Keratinocyte (primary cell): ENCODE measurements around the gene RSPH9. TPM values are rescaled to one million over a fixed set of nuclear protein-coding genes. Genes with fewer than 3 reads are reported as not detected.

Experiments used
- DNase-seq: peaks from one replicate; pipeline ENCODE4 v3.0.0-alpha.2; 2011; ENCODE audit warnings: low read depth, missing footprints, low spot score
- FAIRE-seq: peaks from 2 replicates; lab custom pipeline; 2011; peaks lifted over from hg19 to GRCh38; lab: Jason Lieb, UNC
- H2AFZ ChIP-seq: 2 replicates; pipeline ENCODE4 v1.6.0; 2012; ENCODE audit warnings: low read length, control low read depth, inconsistent platforms; ENCODE audit not compliant: control insufficient read depth
- H3K27ac ChIP-seq: 2 replicates; pipeline ENCODE4 v1.5.1; 2011; ENCODE audit warnings: low read length; ENCODE audit not compliant: control insufficient read depth, insufficient read depth
- H3K27me3 ChIP-seq: 3 replicates; pipeline ENCODE4 v1.6.0; 2011; ENCODE audit warnings: low read length; ENCODE audit not compliant: control insufficient read depth, insufficient read depth; ENCODE audit errors: extremely low read depth
- H3K36me3 ChIP-seq, 2 experiments: 2 replicates in 1 of 2; 3 replicates in 1 of 2; pipeline ENCODE4 v1.5.1; 2011; ENCODE audit warnings: low read length in 2 of 2, mild to moderate bottlenecking in 1 of 2; ENCODE audit not compliant: control insufficient read depth in 2 of 2, insufficient read depth in 2 of 2; ENCODE audit errors: extremely low read depth in 1 of 2
- H3K4me1 ChIP-seq: 3 replicates; pipeline ENCODE4 v1.5.1; 2011; ENCODE audit warnings: low read length; ENCODE audit not compliant: control insufficient read depth, insufficient read depth; ENCODE audit errors: extremely low read depth
- H3K4me2 ChIP-seq: 3 replicates; pipeline ENCODE4 v1.6.0; 2011; ENCODE audit warnings: low read depth, low read length; ENCODE audit not compliant: control insufficient read depth, insufficient read depth; ENCODE audit errors: extremely low read depth
- H3K4me3 ChIP-seq, 3 experiments: fragments of 200-600 bp in 1 of 3; sonication (generic) in 1 of 3; 2 replicates in 2 of 3; 3 replicates in 1 of 3; pipeline ENCODE4 v1.5.1; 2011 to 2016; ENCODE audit warnings: low read length in 3 of 3, mild to moderate bottlenecking in 3 of 3, control low read depth in 2 of 3, inconsistent platforms in 1 of 3, low read depth in 1 of 3, mixed read lengths in 1 of 3, mixed run types in 1 of 3, moderate library complexity in 1 of 3; ENCODE audit not compliant: control insufficient read depth in 2 of 3, insufficient read depth in 2 of 3; ENCODE audit errors: extremely low read depth in 1 of 3
- H3K79me2 ChIP-seq: 2 replicates; pipeline ENCODE4 v1.6.0; 2012; ENCODE audit warnings: low read length; ENCODE audit not compliant: control insufficient read depth, insufficient read depth
- H3K9ac ChIP-seq: 3 replicates; pipeline ENCODE4 v1.6.0; 2011; ENCODE audit warnings: low read length; ENCODE audit not compliant: control insufficient read depth, insufficient read depth; ENCODE audit errors: extremely low read depth
- H3K9me1 ChIP-seq: 3 replicates; pipeline ENCODE4 v1.6.0; 2011; ENCODE audit warnings: low read length; ENCODE audit not compliant: control insufficient read depth, insufficient read depth; ENCODE audit errors: extremely low read depth
- H3K9me3 ChIP-seq: 2 replicates; pipeline ENCODE4 v1.5.1; 2012; ENCODE audit warnings: low read depth, low read length; ENCODE audit not compliant: control insufficient read depth
- H4K20me1 ChIP-seq: 3 replicates; pipeline ENCODE4 v1.6.0; 2011; ENCODE audit warnings: low read length; ENCODE audit not compliant: control insufficient read depth, insufficient read depth; ENCODE audit errors: extremely low read depth
- CTCF ChIP-seq, 3 experiments: IDR thresholded peaks in 1 of 3; conservative IDR thresholded peaks in 1 of 3; optimal IDR thresholded peaks in 1 of 3; 2 replicates in 2 of 3; 3 replicates in 1 of 3; pipeline versions ENCODE3 to v1.5.1; 2011; ENCODE audit warnings: low read length in 3 of 3, mild to moderate bottlenecking in 3 of 3, moderate library complexity in 2 of 3, control low read depth in 1 of 3, inconsistent platforms in 1 of 3; ENCODE audit not compliant: insufficient read depth in 2 of 3; ENCODE audit errors: extremely low read depth in 1 of 3
- EZH2 ChIP-seq: IDR thresholded peaks from one replicate; pipeline ENCODE4 v1.6.1; 2012; ENCODE audit warnings: inconsistent platforms, mild to moderate bottlenecking, low read length, moderate library complexity
- dilution Hi-C: fragments of 300-500 bp; cut with MboI; formaldehyde crosslinking; loops from one replicate; pipeline ENCODE4 v1.7.0; 2020; ENCODE audit warnings: low sequenced_read_pairs; ENCODE audit not compliant: extremely low pct_ligation_motif_present
- polyA plus RNA-seq, 5 experiments: library from polyadenylated mRNA; depleted of rRNA in 3 of 5; stranded (reverse) in 3 of 5; stranded (forward) in 1 of 5; unstranded in 1 of 5; fragments of >200 nt; gene quantifications; 1 replicate in 1 of 5; 2 replicates in 3 of 5; 3 replicates in 1 of 5; pipeline versions ENCODE4 v1.2.1 to v1.2.3, GENCODE V29; 2011 to 2012; ENCODE audit warnings: missing spikeins in 2 of 5, low read depth in 1 of 5, low replicate concordance in 1 of 5

Gene RSPH9
- polyA plus RNA-seq, 1 donor (not counting 4 experiments of a cell fraction or from before 2014, with no cell fraction given), result not detected

- dilution Hi-C loops, result no loop called here
- TF ChIP-seq EZH2, result no peak
- TF ChIP-seq CTCF (optimal IDR thresholded peaks at IDR 0.05 in 1 of 3, IDR thresholded peaks at IDR 0.05 in 1 of 3, conservative IDR thresholded peaks at IDR 0.05 in 1 of 3; ENCODE audit: extremely low read depth in 1 of 3, insufficient read depth in 2 of 3, low read length in 3 of 3), result no peak
- H3K27me3 ChIP-seq, result no peaks in the 10 kb centered on the region
- H3K4me2 ChIP-seq, result no peak overlapping the region
- H2AFZ ChIP-seq, result no peak overlapping the region
- H3K9ac ChIP-seq, result no peak overlapping the region
- H3K9me3 ChIP-seq, result no peaks in the 10 kb centered on the region
- H4K20me1 ChIP-seq, result no peaks in the 10 kb centered on the region
- peaks cover 13 to 44% of the 10 kb centered on the region in 2 experiments for H3K36me3 ChIP-seq
- H3K4me3 ChIP-seq, result no peak overlapping the region
- FAIRE-seq (no peak), DNase-seq (no peak)
- no peak overlapping the region for H3K27ac ChIP-seq
- H3K9me1 ChIP-seq, result peaks cover 2% of the 10 kb centered on the region
- peaks cover 4% of the 10 kb centered on the region for H3K4me1 ChIP-seq
- peaks cover 48% of the 10 kb centered on the region for H3K79me2 ChIP-seq
These were observed 36.5 kb downstream of the RSPH9 start for GRCh38 chr6:43681303-43681702.

GRCh38 chr6:43682724-43683429, 38.0 kb downstream of the RSPH9 start:
- no peak overlapping the region for H3K27ac ChIP-seq
- TF ChIP-seq CTCF (optimal IDR thresholded peaks at IDR 0.05 in 1 of 3, IDR thresholded peaks at IDR 0.05 in 1 of 3, conservative IDR thresholded peaks at IDR 0.05 in 1 of 3; ENCODE audit: extremely low read depth in 1 of 3, insufficient read depth in 2 of 3, low read length in 3 of 3), result no peak
- TF ChIP-seq EZH2, result no peak
- FAIRE-seq (no peak), DNase-seq (no peak)
- H3K9me1 ChIP-seq, result peaks cover 2% of the 10 kb centered on the region
- peaks cover 61% of the 10 kb centered on the region for H3K79me2 ChIP-seq
- no peaks in the 10 kb centered on the region for H3K9me3 ChIP-seq
- peaks cover 12 to 30% of the 10 kb centered on the region in 2 experiments for H3K36me3 ChIP-seq
- H2AFZ ChIP-seq, result no peak overlapping the region
- H3K9ac ChIP-seq, result no peak overlapping the region
- dilution Hi-C loops, result no loop called here
- no peaks in the 10 kb centered on the region for H4K20me1 ChIP-seq
- no peak overlapping the region for H3K4me3 ChIP-seq
- peaks cover 10% of the 10 kb centered on the region for H3K4me1 ChIP-seq
- H3K4me2 ChIP-seq, result no peak overlapping the region
- H3K27me3 ChIP-seq, result no peaks in the 10 kb centered on the region
